ENCODE measurements around the gene CLCNKB. TPM values are rescaled to one million over a fixed set of nuclear protein-coding genes. Genes with fewer than 3 reads are reported as not detected.
"Not testable (repeated sequence)": the region's sequence is repeated elsewhere in the genome, so short reads cannot be mapped to it uniquely, and the experiment has no call there.

CLCNKB gene
- total RNA-seq, 1 donor, result 0.36 TPM

DNA sequence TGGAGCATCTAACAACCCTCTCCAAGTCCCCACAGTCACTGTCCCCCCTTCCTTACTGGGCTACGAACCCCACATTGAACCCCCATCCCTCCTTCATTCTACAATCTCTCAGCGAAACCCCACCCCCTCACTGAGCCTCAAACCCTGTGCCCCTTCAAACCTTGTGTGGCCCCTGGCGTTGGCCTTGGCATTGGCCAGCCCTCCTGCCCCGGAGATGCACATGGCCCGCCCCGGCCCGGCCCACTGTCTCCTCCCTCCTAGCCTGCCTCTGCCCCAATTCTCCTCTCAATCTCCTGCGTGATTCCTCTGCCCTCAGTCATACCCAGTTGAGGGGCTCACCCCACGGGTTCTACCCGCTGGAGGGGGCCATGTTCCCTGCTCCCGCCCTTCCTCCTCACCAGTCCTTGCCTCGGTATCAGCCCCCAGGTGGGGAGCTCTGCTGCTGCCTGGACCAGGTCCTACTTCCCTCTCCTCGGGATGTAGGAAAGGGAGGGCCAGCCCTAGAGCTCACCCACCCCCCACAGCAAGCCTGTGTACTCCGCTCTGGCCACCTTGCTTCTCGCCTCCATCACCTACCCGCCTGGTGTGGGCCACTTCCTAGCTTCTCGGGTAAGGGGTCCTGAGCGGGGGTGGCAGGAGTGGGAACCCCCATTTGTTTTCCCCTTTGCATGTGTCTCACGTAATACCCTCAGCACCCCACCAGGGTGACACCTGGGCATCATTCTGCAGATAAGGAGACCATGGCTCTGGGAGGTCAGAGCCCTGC lies 15.2 kb upstream of the CLCNKB start:
- Histone ChIP-seq H3K79me2 (ENCODE audit: insufficient read depth, low read length) (no peaks in the 10 kb centered on the region), H3K27ac (ENCODE audit: low read depth, low read length) (no peak overlapping the region), H3K9me3 (ENCODE audit: low read depth, low read length) (no peaks in the 10 kb centered on the region), H2AFZ (ENCODE audit: low read length) (no peak overlapping the region), H4K20me1 (ENCODE audit: insufficient read depth, low read length) (no peaks in the 10 kb centered on the region), H3K4me1 (ENCODE audit: insufficient read depth, low read length) (no peaks in the 10 kb centered on the region), H3K4me2 (ENCODE audit: insufficient read depth, low read length) (no peak overlapping the region), H3K4me3 (ENCODE audit: insufficient read depth, low read length) (no peak overlapping the region), H3K27me3 (ENCODE audit: insufficient read depth, low read length) (no peaks in the 10 kb centered on the region), H3K36me3 (ENCODE audit: insufficient read depth, low read length) (no peaks in the 10 kb centered on the region)
- DNase-seq (ENCODE audit: insufficient read length, low spot score, missing footprints), result peak; percentile 82
- TF ChIP-seq, protein P1, sequence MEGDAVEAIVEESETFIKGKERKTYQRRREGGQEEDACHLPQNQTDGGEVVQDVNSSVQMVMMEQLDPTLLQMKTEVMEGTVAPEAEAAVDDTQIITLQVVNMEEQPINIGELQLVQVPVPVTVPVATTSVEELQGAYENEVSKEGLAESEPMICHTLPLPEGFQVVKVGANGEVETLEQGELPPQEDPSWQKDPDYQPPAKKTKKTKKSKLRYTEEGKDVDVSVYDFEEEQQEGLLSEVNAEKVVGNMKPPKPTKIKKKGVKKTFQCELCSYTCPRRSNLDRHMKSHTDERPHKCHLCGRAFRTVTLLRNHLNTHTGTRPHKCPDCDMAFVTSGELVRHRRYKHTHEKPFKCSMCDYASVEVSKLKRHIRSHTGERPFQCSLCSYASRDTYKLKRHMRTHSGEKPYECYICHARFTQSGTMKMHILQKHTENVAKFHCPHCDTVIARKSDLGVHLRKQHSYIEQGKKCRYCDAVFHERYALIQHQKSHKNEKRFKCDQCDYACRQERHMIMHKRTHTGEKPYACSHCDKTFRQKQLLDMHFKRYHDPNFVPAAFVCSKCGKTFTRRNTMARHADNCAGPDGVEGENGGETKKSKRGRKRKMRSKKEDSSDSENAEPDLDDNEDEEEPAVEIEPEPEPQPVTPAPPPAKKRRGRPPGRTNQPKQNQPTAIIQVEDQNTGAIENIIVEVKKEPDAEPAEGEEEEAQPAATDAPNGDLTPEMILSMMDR (IDR thresholded peaks at IDR 0.05; ENCODE audit: extremely low read depth, low read depth, low read length), result no peak

DNA sequence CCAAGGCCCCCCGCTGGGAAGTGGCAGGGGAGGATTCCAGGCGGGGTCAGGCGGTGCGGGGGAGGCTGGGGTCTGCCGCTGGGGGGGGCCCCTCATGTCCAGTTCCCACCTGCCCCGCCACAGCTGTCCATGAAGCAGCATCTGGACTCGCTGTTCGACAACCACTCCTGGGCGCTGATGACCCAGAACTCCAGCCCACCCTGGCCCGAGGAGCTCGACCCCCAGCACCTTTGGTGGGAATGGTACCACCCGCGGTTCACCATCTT lies 14.6 kb upstream of the CLCNKB start:
- not testable (repeated sequence) for H2AFZ ChIP-seq (ENCODE audit: low read length); H3K4me2 ChIP-seq (ENCODE audit: insufficient read depth, low read length); H3K4me1 ChIP-seq (ENCODE audit: insufficient read depth, low read length); H3K27ac ChIP-seq (ENCODE audit: low read depth, low read length); H3K79me2 ChIP-seq (ENCODE audit: insufficient read depth, low read length); H4K20me1 ChIP-seq (ENCODE audit: insufficient read depth, low read length); H3K9me3 ChIP-seq (ENCODE audit: low read depth, low read length); DNase-seq (ENCODE audit: insufficient read length, low spot score, missing footprints); H3K4me3 ChIP-seq (ENCODE audit: insufficient read depth, low read length); H3K27me3 ChIP-seq (ENCODE audit: insufficient read depth, low read length); H3K36me3 ChIP-seq (ENCODE audit: insufficient read depth, low read length)

DNA sequence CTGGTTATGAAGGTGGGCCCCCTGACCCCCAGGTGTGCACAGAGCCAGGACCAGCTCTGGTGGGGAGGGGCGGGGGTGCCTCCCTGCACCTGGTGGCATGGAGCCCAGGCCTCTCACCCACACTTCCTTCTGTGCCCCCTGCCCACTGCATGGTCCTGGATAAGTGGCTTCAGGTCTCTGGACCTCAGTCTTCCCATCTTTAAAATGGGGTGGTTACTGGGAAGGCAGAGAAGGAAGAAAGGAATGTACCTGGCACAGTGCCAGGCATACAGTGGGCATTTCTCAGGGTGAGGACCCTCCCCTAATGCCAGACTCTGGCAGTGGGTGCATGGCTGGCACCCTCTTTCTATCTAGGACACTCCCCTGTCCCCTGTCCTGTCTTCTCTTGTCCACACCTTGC lies 14.3 kb upstream of the CLCNKB start:
- no peak overlapping the region for H3K4me3 ChIP-seq (ENCODE audit: insufficient read depth, low read length)
- TF ChIP-seq, protein P1 (IDR thresholded peaks at IDR 0.05; ENCODE audit: extremely low read depth, low read depth, low read length), result no peak
- H3K4me2 ChIP-seq (ENCODE audit: insufficient read depth, low read length), result no peak overlapping the region
- H2AFZ ChIP-seq (ENCODE audit: low read length), result no peak overlapping the region
- H3K27me3 ChIP-seq (ENCODE audit: insufficient read depth, low read length), result no peaks in the 10 kb centered on the region
- peak; percentile 25 for DNase-seq (ENCODE audit: insufficient read length, low spot score, missing footprints)
- no peaks in the 10 kb centered on the region for H3K4me1 ChIP-seq (ENCODE audit: insufficient read depth, low read length)
- H3K36me3 ChIP-seq (ENCODE audit: insufficient read depth, low read length), result no peaks in the 10 kb centered on the region
- H3K79me2 ChIP-seq (ENCODE audit: insufficient read depth, low read length), result no peaks in the 10 kb centered on the region
- no peak overlapping the region for H3K27ac ChIP-seq (ENCODE audit: low read depth, low read length)
- H3K9me3 ChIP-seq (ENCODE audit: low read depth, low read length), result no peaks in the 10 kb centered on the region
- no peaks in the 10 kb centered on the region for H4K20me1 ChIP-seq (ENCODE audit: insufficient read depth, low read length)

DNA sequence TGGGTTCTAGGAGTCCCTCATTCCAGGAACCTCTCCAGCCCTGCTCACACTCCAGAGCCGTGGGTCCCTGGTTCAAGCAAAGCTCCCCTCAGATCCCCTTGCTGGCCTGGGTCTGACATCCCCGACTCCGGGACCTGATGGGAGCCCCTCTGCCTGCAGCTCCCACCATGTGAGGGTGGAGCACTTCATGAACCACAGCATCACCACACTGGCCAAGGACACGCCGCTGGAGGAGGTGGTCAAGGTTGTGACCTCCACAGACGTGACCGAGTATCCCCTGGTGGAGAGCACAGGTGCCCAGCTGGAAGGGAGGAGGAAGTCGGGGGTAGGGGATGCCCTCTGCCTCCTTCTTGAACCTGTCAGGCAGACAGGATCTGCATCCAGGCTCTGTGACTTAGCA lies 12.0 kb upstream of the CLCNKB start:
- TF ChIP-seq, protein P1 (IDR thresholded peaks at IDR 0.05; ENCODE audit: extremely low read depth, low read depth, low read length), result no peak
- Histone ChIP-seq H2AFZ (ENCODE audit: low read length) (no peak overlapping the region), H3K27me3 (ENCODE audit: insufficient read depth, low read length) (no peaks in the 10 kb centered on the region), H3K4me1 (ENCODE audit: insufficient read depth, low read length) (no peaks in the 10 kb centered on the region), H3K4me3 (ENCODE audit: insufficient read depth, low read length) (no peak overlapping the region), H4K20me1 (ENCODE audit: insufficient read depth, low read length) (no peaks in the 10 kb centered on the region), H3K4me2 (ENCODE audit: insufficient read depth, low read length) (no peak overlapping the region), H3K36me3 (ENCODE audit: insufficient read depth, low read length) (no peaks in the 10 kb centered on the region), H3K27ac (ENCODE audit: low read depth, low read length) (no peak overlapping the region), H3K9me3 (ENCODE audit: low read depth, low read length) (no peaks in the 10 kb centered on the region), H3K79me2 (ENCODE audit: insufficient read depth, low read length) (no peaks in the 10 kb centered on the region)
- DNase-seq (ENCODE audit: insufficient read length, low spot score, missing footprints), result peak; percentile 21

Data from osteoblast (primary cell).